GM19372 (cell line): Measurements from ENCODE around the gene PPP1R13L.
A peak's percentile ranks its signal among the peaks of the same experiment; 100 is the strongest.

Source experiments
- ATAC-seq: cut with Tn5 transposase; IDR thresholded peaks from one replicate; pipeline ENCODE4 v1.9.1; 2021; ENCODE audit warnings: mild to moderate bottlenecking, low read depth, moderate library complexity; ENCODE audit not compliant: unreplicated experiment

The PPP1R13L gene

DNA sequence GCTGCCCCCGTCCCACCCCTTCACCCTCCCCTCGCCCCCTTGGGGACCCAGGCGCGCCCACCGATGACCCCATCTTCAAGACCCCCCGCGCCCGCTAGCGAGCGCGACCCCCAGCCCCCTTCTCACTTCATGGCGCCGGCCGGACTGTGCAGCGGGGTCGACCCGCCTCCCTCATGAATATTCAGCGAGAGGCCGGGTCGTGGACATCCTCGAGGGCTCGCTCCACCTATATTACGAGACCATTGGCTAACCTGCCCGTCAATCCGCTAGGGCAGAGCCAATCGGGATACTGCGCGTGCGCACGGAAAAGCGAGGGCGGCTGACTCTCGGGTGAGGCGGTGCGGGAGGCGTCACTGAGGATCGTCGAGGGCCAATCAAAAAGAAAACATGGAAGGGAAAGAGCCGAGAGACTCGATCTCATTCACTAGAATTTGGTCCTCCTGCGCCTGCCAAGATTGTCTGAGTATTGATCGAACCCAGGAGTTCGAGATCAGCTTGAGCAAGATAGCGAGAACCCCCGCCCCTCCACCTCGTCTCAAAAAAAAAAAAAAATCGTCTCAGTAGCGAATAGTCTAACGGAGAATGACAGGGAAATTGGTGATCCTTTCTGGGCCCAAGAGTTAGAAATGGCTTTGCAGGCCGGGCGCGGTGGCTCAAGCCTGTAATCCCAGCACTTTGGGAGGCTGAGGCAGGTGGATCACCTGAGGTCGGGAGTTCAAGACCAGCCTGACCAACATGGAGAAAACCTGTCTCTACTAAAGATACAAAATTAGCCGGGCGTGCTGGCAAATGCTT, 34.3 kb downstream of the PPP1R13L start, which contains the start of gene ERCC2:
TSS of gene ERCC2 (minus strand) at position 164 of the 795 bp plus-strand sequence. CDS start at position 131, 33 bp downstream.
- peak; percentile 95 for ATAC-seq

DNA sequence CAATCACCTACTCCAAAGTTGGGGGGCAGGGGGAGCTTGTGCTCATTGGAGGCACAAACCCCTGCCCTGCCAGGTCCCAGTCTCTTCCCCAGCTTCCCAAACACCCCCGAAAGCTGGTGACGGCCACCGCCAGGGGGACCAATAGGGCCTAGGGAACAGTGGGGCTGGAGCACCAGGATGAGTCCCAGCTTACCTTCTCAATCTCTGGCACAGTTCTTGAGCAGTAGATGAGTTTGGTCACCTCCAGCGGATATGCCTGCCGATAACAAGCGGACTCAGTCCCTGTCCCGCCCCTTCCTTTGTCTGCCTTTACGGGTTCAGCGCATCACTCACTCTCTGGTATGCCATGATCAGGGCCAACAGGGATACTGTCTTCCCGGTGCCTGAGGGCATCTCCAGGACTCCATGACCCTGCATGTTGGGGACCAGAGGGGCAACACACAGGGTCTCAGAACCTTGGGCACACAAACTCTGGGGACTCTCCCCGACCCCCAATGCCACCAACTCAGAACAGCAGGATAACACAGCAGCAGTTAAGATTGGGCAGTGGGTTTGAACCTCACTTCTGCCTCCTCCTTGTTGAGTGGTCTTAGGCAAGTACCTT, 36.0 kb downstream of the PPP1R13L start:
- no peak for ATAC-seq

DNA sequence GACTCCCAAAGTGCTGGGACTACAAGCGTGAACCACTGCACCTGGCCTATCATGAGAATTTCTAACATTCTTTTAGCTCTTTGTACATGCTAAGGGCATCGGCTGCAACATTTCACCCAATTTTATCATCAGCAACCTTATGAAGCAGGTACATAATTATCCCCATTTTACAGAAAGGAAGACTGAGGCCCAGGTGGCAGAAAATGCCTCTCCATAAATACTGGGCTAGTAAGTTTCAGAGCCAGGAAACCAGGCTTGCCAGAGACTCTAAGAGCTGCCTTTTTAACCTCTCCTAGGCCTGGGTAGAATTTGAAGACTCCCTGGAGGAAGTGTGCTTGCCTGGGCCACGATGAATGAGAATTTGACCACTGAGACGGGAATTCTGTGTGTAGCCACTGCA, 36.7 kb downstream of the PPP1R13L start:
- no peak for ATAC-seq

DNA sequence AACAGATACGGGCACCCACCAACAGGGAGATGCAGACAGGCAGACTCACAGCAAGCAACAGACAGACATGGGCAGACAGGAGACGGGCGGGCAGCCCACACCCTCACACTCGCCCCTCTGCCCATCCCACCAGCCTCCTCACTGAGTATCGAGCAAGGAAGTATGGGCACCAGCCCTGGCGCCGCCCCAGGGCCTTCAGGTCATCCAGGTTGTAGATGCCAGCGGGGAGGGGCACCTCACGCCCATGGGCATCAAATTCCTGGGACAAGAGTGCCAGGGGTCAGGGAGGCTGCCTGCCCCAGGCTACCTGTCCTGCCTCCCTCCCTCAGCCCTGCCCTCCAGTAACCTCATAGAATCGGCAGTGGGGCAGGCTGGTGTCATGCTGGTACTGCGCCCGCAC, 40.2 kb downstream of the PPP1R13L start:
- no peak for ATAC-seq

GRCh38 chr19:45363861-45364459, 40.9 kb downstream of the PPP1R13L start:
- no peak for ATAC-seq

DNA sequence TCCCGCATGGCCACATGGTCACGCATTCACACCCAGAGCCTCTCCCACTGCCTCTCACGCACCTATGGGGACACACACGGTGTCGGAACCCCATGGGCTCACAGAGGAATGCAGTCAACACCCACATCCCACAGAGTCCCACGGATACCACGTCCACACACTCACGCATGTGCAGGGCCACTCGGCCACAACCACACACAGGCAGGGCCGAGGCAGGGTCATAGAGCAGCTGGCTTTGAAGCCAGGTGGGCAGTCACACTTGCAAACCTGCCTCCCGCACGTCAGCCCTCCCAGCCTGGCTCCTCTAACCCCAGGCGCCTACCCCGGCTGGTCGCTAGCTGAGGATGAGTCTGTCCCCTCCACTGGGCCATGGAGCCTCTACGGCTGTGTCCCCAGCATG, 42.6 kb downstream of the PPP1R13L start:
- ATAC-seq, result no peak

- no peak for ATAC-seq
Observed at GRCh38 chr19:45361608-45362007, 43.3 kb downstream of the PPP1R13L start.

GRCh38 chr19:45358213-45358792, 46.6 kb downstream of the PPP1R13L start:
- no peak for ATAC-seq

DNA sequence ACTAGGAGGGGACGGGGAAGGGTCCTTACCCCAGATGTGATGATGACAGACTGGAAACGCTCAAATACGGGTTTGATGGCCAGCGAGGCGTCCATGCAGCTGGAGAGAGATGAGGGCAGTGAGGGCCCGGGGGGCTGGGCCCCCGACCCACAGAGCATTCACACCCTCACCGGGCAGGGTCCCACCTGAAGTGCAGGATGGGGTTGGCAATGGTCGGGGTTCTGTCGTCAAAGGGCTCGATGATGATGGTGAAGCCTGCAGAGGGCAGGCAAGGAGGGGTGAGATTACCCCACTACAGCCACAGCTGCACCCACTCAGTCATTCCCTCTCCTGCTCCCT, 47.5 kb downstream of the PPP1R13L start:
- no peak for ATAC-seq

DNA sequence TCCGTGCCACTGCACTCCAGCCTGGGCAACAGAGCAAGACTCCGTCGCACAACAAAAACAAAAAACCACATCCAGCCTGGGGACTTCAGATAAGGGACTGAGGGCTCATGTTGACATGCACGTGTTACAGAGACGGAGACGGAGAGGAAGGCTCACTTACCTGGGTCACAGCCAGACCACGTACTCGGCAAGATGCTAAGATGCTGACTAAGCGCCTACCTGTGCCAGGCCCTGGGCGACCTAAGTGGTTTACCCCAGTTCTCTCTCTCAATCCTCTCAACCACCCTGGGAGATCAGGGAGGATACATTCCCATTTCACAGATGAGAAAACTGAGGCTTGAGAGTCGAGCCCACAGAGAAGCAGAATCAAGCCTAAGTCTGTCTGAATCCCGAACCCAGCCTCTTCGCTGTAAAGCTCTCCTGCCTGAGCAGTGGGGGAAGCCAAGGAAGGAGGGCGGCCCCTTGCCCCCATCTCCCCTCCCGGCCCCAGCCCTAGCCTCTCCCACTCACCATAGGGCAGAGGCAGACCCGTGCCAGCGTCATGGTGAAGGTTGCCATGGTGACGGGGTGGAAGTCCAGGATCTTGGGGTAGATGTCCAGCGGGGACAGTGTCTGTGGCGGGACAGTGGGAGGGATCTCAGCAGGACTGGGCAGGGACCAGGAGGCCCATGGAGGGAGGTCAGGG, 48.0 kb downstream of the PPP1R13L start:
- ATAC-seq, result no peak

DNA sequence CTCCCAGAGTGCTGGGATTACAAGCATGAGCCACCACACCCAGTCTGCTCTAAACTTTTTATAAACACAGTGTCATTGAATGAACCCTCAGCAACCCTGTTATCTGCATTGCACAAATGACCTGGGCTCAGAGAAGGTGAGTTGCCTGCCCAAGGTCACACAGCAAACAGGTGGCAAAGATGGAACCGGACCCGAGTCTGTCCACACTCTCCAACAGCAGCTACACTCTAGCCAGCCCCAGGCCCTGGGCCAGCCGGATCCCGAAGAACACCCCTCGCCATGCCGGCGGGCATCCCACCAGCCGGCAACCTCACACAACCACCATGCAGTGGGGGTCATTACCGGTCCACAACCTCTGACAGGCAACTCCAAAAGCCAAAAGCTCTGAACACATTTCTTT, 49.0 kb downstream of the PPP1R13L start:
- ATAC-seq, result no peak

GRCh38 chr19:45355402-45355801, 49.5 kb downstream of the PPP1R13L start:
- no peak for ATAC-seq

DNA sequence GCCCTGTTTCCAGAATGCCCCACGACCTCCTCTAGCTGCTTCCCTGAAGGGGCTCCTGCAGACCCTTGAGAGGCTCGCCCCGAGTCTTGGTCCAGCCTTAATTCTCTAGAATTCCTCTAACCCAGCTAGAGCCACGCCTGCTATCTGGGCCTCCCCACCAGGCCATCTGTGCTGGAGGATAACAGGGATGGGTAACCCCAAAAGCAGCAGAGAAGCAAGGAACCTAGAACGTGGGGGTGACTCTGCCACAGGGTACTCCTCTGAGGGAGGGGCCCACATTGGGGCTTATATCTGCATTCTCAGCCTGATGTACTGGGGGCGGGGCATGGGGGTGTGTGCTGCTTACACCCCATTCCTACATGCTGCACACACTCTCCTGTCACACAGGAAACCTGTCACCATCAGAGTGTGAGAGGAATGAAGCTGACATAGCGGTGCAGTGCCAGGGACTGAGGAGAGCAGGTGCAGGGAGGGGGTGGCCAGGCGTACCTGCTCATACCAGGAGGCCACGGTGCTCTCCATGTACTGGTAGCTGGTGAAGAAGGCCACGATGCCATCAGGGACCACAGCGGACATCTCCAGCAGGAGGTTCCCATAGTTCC, 50.5 kb downstream of the PPP1R13L start:
- no peak for ATAC-seq

GRCh38 chr19:45352914-45353796, 51.7 kb downstream of the PPP1R13L start:
- ATAC-seq, result no peak

DNA sequence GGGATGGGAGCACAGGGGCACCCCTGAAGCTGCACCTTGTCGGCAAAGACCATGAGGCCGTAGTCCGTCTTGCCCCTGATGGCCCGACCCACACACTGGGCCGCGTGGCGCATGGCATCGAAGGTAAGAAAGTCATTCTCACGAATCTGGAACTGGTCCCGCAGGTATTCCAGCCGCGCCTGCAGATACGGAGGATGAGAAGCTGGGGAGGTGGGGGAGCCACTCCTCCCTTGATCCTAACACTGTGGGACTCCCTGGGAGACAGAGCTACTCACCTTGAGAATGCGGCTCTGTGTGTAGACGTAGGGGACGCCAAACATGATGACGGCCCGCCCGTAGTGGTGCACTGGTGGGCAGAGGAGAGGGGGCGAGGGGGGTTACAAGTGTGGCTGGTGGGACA, 52.4 kb downstream of the PPP1R13L start:
- ATAC-seq, result no peak

DNA sequence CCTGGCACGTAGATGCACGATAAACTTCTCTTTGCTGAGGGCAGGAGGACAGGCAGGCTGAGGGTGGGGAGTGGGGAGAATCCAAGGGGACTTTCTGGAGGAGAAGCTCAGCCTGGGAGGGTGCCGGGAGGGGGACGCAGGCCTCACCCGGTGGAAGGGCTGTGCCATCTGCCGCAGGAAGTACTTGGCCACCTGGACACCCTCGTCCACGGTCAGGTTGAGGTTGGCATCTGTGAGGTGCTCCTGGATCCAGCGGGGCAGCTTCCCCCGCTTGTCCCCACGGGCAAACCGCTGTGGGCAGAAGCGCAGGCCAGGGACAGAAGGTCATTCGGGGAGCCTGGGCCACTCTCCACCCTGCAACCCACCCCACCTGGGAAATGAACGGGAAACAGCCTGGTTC, 52.8 kb downstream of the PPP1R13L start:
- no peak for ATAC-seq

DNA sequence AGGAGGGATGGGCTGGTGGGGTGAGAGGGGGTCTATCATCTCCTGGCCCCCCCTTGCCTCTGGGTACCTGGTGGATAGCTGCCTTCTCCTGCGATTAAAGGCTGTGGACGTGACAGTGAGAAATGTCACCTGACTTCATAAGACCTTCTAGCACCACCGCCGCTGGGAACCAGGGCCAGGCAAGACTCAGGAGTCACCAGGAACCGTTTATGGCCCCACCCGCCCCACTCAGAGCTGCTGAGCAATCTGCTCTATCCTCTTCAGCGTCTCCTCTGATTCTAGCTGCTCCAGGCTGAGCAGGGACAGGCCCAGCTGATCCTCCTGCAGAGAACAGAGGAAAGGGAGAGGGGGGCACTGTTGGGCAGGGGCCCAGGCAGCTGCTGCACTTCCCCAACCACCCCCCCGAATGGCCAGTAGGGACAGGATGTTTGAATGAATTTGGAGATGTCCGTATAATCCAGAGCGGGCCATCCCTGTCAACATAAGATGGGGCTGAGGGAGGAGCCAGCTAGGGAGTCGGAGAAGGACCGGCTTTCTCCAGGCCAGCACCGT, 53.4 kb downstream of the PPP1R13L start:
- ATAC-seq, result no peak

DNA sequence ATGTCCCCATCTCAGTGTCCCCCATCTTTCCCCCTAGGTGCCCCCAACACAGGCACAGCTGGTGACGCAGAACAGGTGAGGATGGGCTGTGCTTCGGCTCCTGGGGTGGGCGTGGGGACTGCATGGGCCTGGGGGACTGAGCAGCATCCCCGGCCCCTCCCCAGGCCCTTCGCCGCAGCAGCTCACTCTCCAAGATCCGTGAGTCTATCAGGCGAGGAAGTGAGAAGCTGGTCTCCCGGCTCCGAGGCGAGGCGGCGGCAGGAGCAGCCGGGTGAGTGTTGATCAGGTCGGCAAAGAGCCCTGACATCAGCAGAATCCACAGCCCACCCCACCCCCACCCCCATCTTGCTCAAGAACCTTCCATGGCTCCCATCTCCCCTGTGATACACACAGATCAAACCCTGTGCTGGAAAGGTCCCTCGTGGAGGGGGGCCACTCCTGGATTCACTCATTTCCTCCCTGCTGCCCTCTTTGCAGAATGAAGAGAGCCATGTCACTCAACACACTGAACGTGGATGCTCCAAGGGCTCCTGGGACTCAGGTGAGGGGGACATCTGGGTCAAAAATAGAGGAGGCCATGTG, 54.3 kb downstream of the PPP1R13L start:
- ATAC-seq, result no peak

GRCh38 chr19:45349430-45349941, 55.4 kb downstream of the PPP1R13L start:
- no peak for ATAC-seq
